Stomach (tissue), 4 donors: ENCODE measurements around the gene TIGAR.

Source experiments
- CTCF ChIP-seq, 7 experiments: fragments of 450-650 bp in 4 of 7; fragments of 200-600 bp in 3 of 7; sonication (generic) in 3 of 7; IDR thresholded peaks; one replicate each; pipeline ENCODE4 v1.5.1; 2016 to 2019; ENCODE audit warnings: antibody characterized with exemption in 7 of 7, control low read depth in 2 of 7, mild to moderate bottlenecking in 1 of 7
- EP300 ChIP-seq: sonication (generic); formaldehyde crosslinking; IDR thresholded peaks from one replicate; pipeline ENCODE4 v1.6.1; 2017; ENCODE audit warnings: antibody characterized with exemption
- POLR2A ChIP-seq, 4 donors: fragments of 450-650 bp; IDR thresholded peaks; one replicate each; pipeline ENCODE4 v1.6.1; 2016; ENCODE audit warnings: antibody characterized with exemption in 4 of 4, control low read depth in 2 of 4, mild to moderate bottlenecking in 1 of 4, moderate library complexity in 1 of 4
- POLR2AphosphoS5 ChIP-seq, 3 donors: sonication (generic); formaldehyde crosslinking; IDR thresholded peaks; one replicate each; pipeline ENCODE4 v1.6.1; 2016; ENCODE audit warnings: antibody characterized with exemption in 3 of 3

- TF ChIP-seq CTCF (IDR thresholded peaks at IDR 0.05) (no peak), POLR2A (IDR thresholded peaks at IDR 0.05) (no peak), EP300 (no peak), POLR2AphosphoS5 (IDR thresholded peaks at IDR 0.05) (no peak)
Measured at GRCh38 chr12:4300883-4301282, 20.1 kb upstream of the TIGAR start.
